Neural cell (in vitro differentiated cells): ENCODE measurements around the gene INF2. TPM values are rescaled to one million over a fixed set of nuclear protein-coding genes. Genes with fewer than 3 reads are reported as not detected.

Experiments used
- H2AFZ ChIP-seq: fragments of 200-600, 300-800 bp; sonication (generic), shearing (Covaris generic); 2 replicates; pipeline ENCODE4 v1.6.0; 2014; ENCODE audit warnings: low read depth, mild to moderate bottlenecking, antibody characterized with exemption, low read length, moderate library complexity
- H3F3A ChIP-seq: fragments of 200-600 bp; shearing (Covaris generic); 2 replicates; pipeline ENCODE4 v1.6.1; 2016; ENCODE audit warnings: mild to moderate bottlenecking, moderate library complexity, mixed read lengths, antibody characterized with exemption, low read length; ENCODE audit not compliant: insufficient read depth, poor library complexity, severe bottlenecking
- H3K27ac ChIP-seq: fragments of 200-600, 300-800 bp; sonication (generic), shearing (Covaris generic); 2 replicates; pipeline ENCODE4 v1.5.1; 2014; ENCODE audit warnings: mild to moderate bottlenecking, low read length, moderate library complexity
- H3K27me3 ChIP-seq: fragments of 300-800, 200-600 bp; sonication (generic), shearing (Covaris generic); 2 replicates; pipeline ENCODE4 v1.6.0; 2014; ENCODE audit warnings: mild to moderate bottlenecking, low read depth, low read length, moderate library complexity; ENCODE audit not compliant: insufficient read depth
- H3K36me3 ChIP-seq: fragments of 300-800, 200-600 bp; sonication (generic), shearing (Covaris generic); 2 replicates; pipeline ENCODE4 v1.5.1; 2014; ENCODE audit warnings: mild to moderate bottlenecking, antibody characterized with exemption, low read length, moderate library complexity; ENCODE audit not compliant: insufficient read depth
- H3K4me2 ChIP-seq: fragments of 300-800, 200-600 bp; sonication (generic), shearing (Covaris generic); 2 replicates; pipeline ENCODE4 v1.6.0; 2014; ENCODE audit warnings: mild to moderate bottlenecking, low read length
- H3K4me3 ChIP-seq: fragments of 300-800, 200-600 bp; sonication (generic), shearing (Covaris generic); 2 replicates; pipeline ENCODE4 v1.5.1; 2014; ENCODE audit warnings: mild to moderate bottlenecking, low read length, moderate library complexity
- H3K79me2 ChIP-seq: fragments of 200-600 bp; shearing (Covaris generic); replicated peaks from 2 replicates; pipeline ENCODE4 v1.6.0; 2014; ENCODE audit warnings: mild to moderate bottlenecking, low read length, moderate library complexity; ENCODE audit not compliant: insufficient read depth
- H3K9ac ChIP-seq: fragments of 300-800, 200-600 bp; sonication (generic), shearing (Covaris generic); 2 replicates; pipeline ENCODE4 v1.6.1; 2016; ENCODE audit warnings: mild to moderate bottlenecking, low read length, mixed read lengths
- H3K9me2 ChIP-seq: fragments of 200-600 bp; shearing (Covaris generic); 2 replicates; pipeline ENCODE4 v1.6.1; 2016; ENCODE audit warnings: mild to moderate bottlenecking, low read length, mixed read lengths; ENCODE audit not compliant: insufficient read depth
- H3K9me3 ChIP-seq: fragments of 200-600, 300-800 bp; sonication (generic), shearing (Covaris generic); 2 replicates; pipeline ENCODE4 v1.6.1; 2016; ENCODE audit warnings: mild to moderate bottlenecking, mixed run types, low read length, moderate library complexity, mixed read lengths
- H4K20me1 ChIP-seq: fragments of 200-600 bp; shearing (Covaris generic); 2 replicates; pipeline ENCODE4 v1.6.1; 2016; ENCODE audit warnings: mild to moderate bottlenecking, mixed run types; ENCODE audit not compliant: insufficient read depth
- EP300 ChIP-seq: fragments of 450-650 bp; conservative IDR thresholded peaks from 2 replicates; pipeline ENCODE4 v1.6.1; 2014; ENCODE audit warnings: antibody characterized with exemption, mild to moderate bottlenecking, moderate library complexity; ENCODE audit not compliant: poor library complexity, severe bottlenecking
- EZH2 ChIP-seq: fragments of 200-600, 300-800 bp; shearing (Covaris generic), sonication (generic); IDR thresholded peaks from 2 replicates; pipeline ENCODE4 v1.6.1; 2014; ENCODE audit warnings: antibody characterized with exemption, low read length, borderline replicate concordance, mild to moderate bottlenecking; ENCODE audit not compliant: insufficient read depth, poor library complexity, severe bottlenecking
- MXI1 ChIP-seq: fragments of 450-650 bp; conservative IDR thresholded peaks from 2 replicates; pipeline ENCODE4 v1.6.1; 2014; ENCODE audit warnings: antibody characterized with exemption, mild to moderate bottlenecking; ENCODE audit not compliant: poor library complexity, severe bottlenecking
- POLR2AphosphoS5 ChIP-seq: IDR thresholded peaks from 2 replicates; pipeline ENCODE4 v1.6.1; 2012
- RAD21 ChIP-seq: fragments of 450-650 bp; conservative IDR thresholded peaks from 2 replicates; pipeline ENCODE4 v1.6.1; 2014; ENCODE audit warnings: antibody characterized with exemption, mild to moderate bottlenecking, moderate library complexity
- SMC3 ChIP-seq: fragments of 450-650 bp; conservative IDR thresholded peaks from 2 replicates; pipeline ENCODE4 v1.6.1; 2014; ENCODE audit warnings: antibody characterized with exemption, mild to moderate bottlenecking, moderate library complexity; ENCODE audit not compliant: poor library complexity
- TAF1 ChIP-seq: IDR thresholded peaks from 2 replicates; pipeline ENCODE4 v1.6.1; 2012; ENCODE audit warnings: low read depth
- polyA plus RNA-seq: library from polyadenylated mRNA; depleted of rRNA; stranded (reverse); fragments of >200 nt; gene quantifications from 2 replicates; pipeline ENCODE4 v1.2.3, GENCODE V29; 2014
- TF ChIP-seq, protein P1 (sequence below): fragments of 450-650 bp; IDR thresholded peaks from 2 replicates; pipeline ENCODE4 v1.5.1; 2014; ENCODE audit warnings: antibody characterized with exemption, mild to moderate bottlenecking, moderate library complexity; ENCODE audit not compliant: poor library complexity, severe bottlenecking
- TF ChIP-seq, protein P2 (sequence below): IDR thresholded peaks from 2 replicates; pipeline ENCODE4 v1.6.1; 2012; ENCODE audit warnings: borderline replicate concordance

Gene INF2
- polyA plus RNA-seq, 1 donor from 2014 or later: 0.02 TPM

DNA sequence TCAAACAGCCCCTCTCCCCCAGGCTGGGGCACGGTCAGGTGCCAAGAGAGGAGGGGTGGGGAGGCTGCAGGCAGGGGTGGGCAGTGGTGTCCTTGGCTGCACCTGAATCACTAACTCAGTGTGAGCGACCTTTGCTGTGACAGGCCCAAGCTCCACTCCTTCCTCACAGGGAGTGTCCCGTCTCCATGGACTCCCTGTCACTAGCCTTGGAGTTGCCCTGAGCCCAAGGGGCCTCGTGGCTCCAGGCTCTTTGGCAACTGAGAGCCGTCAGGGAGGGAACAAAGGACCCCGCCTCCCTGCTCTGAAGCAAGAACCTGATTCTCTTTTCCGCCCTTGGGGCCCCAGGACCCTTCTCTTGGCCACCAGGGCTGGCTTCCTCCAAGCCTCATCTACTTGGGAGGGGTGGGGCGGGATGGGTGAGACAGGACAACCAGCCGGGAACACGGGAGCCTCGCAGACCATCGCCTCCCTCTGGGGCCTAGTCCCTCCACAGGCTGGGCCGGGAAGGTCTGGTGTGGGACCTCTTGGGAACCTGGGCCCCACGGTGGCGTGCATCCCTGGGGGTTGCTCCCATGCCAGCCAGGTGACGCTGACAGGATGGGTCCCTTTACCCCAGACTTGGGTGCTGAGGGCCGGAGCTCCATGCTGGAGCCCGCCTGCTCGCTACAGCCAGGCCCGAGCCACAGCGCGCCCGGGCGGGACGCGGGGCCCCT lies 33.7 kb downstream of the INF2 start:
- Histone ChIP-seq H3K79me2 (no peaks in the 10 kb centered on the region), H3F3A (no peaks in the 10 kb centered on the region), H3K9me3 (no peaks in the 10 kb centered on the region), H3K27me3 (peaks cover 4% of the 10 kb centered on the region), H3K9ac (no peak overlapping the region), H3K4me2 (no peak overlapping the region), H3K4me3 (peak overlapping the region; percentile 57), H2AFZ (no peak overlapping the region), H3K9me2 (no peaks in the 10 kb centered on the region), H4K20me1 (no peaks in the 10 kb centered on the region), H3K36me3 (no peaks in the 10 kb centered on the region), H3K27ac (no peak overlapping the region)
- no peak for TF ChIP-seq TAF1
- TF ChIP-seq POLR2AphosphoS5: no peak
- no peak for TF ChIP-seq RAD21
- TF ChIP-seq, protein P1, sequence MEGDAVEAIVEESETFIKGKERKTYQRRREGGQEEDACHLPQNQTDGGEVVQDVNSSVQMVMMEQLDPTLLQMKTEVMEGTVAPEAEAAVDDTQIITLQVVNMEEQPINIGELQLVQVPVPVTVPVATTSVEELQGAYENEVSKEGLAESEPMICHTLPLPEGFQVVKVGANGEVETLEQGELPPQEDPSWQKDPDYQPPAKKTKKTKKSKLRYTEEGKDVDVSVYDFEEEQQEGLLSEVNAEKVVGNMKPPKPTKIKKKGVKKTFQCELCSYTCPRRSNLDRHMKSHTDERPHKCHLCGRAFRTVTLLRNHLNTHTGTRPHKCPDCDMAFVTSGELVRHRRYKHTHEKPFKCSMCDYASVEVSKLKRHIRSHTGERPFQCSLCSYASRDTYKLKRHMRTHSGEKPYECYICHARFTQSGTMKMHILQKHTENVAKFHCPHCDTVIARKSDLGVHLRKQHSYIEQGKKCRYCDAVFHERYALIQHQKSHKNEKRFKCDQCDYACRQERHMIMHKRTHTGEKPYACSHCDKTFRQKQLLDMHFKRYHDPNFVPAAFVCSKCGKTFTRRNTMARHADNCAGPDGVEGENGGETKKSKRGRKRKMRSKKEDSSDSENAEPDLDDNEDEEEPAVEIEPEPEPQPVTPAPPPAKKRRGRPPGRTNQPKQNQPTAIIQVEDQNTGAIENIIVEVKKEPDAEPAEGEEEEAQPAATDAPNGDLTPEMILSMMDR: no peak
- TF ChIP-seq, protein P2, sequence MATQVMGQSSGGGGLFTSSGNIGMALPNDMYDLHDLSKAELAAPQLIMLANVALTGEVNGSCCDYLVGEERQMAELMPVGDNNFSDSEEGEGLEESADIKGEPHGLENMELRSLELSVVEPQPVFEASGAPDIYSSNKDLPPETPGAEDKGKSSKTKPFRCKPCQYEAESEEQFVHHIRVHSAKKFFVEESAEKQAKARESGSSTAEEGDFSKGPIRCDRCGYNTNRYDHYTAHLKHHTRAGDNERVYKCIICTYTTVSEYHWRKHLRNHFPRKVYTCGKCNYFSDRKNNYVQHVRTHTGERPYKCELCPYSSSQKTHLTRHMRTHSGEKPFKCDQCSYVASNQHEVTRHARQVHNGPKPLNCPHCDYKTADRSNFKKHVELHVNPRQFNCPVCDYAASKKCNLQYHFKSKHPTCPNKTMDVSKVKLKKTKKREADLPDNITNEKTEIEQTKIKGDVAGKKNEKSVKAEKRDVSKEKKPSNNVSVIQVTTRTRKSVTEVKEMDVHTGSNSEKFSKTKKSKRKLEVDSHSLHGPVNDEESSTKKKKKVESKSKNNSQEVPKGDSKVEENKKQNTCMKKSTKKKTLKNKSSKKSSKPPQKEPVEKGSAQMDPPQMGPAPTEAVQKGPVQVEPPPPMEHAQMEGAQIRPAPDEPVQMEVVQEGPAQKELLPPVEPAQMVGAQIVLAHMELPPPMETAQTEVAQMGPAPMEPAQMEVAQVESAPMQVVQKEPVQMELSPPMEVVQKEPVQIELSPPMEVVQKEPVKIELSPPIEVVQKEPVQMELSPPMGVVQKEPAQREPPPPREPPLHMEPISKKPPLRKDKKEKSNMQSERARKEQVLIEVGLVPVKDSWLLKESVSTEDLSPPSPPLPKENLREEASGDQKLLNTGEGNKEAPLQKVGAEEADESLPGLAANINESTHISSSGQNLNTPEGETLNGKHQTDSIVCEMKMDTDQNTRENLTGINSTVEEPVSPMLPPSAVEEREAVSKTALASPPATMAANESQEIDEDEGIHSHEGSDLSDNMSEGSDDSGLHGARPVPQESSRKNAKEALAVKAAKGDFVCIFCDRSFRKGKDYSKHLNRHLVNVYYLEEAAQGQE: no peak
- no peak for TF ChIP-seq EZH2
- no peak for TF ChIP-seq EP300
- no peak for TF ChIP-seq SMC3
- no peak for TF ChIP-seq MXI1

DNA sequence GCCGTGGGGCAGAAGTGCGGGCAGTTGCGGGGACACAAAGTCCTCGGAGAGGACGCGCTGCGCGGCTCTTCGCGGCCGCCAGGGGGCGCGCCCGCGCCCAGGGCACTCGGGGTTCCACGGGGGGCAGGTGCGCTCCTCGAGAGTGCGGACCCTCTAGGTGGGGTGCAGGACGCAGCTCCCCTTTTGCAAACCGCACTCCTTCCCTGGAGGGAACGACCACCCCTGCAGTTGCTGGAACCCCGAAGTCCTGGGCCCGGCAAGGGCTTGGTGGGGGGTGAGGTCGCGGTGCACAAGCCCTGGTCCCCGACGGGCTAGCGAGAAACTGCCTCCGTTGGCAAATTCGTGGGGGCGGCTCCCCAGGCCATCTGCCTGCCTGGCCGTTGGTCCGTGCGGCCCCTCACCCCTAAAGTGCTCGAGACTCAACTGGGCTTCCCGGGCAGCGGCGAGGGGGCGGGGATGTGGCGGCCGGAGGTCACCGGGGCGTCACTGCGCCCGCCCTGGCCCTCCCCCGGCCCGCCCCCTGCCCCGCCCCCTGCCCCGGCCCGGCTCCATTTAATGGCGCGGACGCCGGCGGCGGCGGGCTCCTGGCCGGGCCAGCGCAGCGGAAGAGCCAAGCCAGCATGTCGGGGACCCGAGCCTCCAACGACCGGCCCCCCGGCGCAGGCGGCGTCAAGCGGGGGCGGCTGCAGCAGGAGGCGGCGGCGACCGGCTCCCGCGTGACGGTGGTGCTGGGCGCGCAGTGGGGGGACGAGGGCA lies 34.4 kb downstream of the INF2 start, which contains the start of gene ADSS1:
Gene ADSS1, plus strand, starts transcription at position 579 of the 756 bp plus-strand sequence. Its CDS starts 42 bp downstream, at position 621.
- peaks cover 4% of the 10 kb centered on the region for H3K27me3 ChIP-seq
- H3K4me2 ChIP-seq: no peak within 1 kb of the TSS
- peak within 1 kb of the TSS; percentile 23 for H3K9ac ChIP-seq
- no peak within 1 kb of the TSS for H3K27ac ChIP-seq
- H3K36me3 ChIP-seq: no peaks in the 10 kb centered on the region
- no peaks in the 10 kb centered on the region for H4K20me1 ChIP-seq
- H3K9me3 ChIP-seq: no peaks in the 10 kb centered on the region
- H3K9me2 ChIP-seq: no peaks in the 10 kb centered on the region
- no peak within 1 kb of the TSS for H2AFZ ChIP-seq
- peak within 1 kb of the TSS; percentile 57 for H3K4me3 ChIP-seq
- H3F3A ChIP-seq: no peaks in the 10 kb centered on the region
- TF ChIP-seq, protein P1: peak; percentile 56
- TF ChIP-seq EZH2: no peak
- H3K79me2 ChIP-seq: no peaks in the 10 kb centered on the region
